ENCODE measurements around the gene SIGLEC14. TPM values are rescaled to one million over a fixed set of nuclear protein-coding genes. Genes with fewer than 3 reads are reported as not detected.

SIGLEC14 gene
- total and polyA plus RNA-seq, 9 donors: 0.11 to 4.1 (median 0.83) TPM; not detected in 2

GRCh38 chr19:51651216-51651846 is 4.7 kb upstream of the SIGLEC14 start:
- Histone ChIP-seq H3K27ac (no peak overlapping the region), H3K4me1 (ENCODE audit: insufficient read depth) (no peaks in the 10 kb centered on the region), H3K36me3 (no peaks in the 10 kb centered on the region), H3K4me3 (no peak overlapping the region), H3K9me3 (no peaks in the 10 kb centered on the region), H3K27me3 (no peaks in the 10 kb centered on the region)
- 70 to 85% (median 79%) methylated on average over 7 of the region's 7 CpGs for WGBS, 3 donors
- TF ChIP-seq POLR2A (IDR thresholded peaks at IDR 0.05) (no peak), CTCF (IDR thresholded peaks at IDR 0.05) (no peak), EP300 (IDR thresholded peaks at IDR 0.05) (no peak)
- intact Hi-C loops (cut with DNase I): loop anchor here in 2 of 4 donors (10.0 kb wide), 2 partner anchors 177 to 187 kb away; partner anchors contain the start of gene CEACAM18 (in 1 of the 2)
- DNase-seq: no peak

GRCh38 chr19:51647318-51647717 is 693 bp upstream of the SIGLEC14 start:
- Histone ChIP-seq H3K4me3 (no peak overlapping the region), H3K4me1 (ENCODE audit: insufficient read depth) (no peaks in the 10 kb centered on the region), H3K9me3 (no peaks in the 10 kb centered on the region), H3K36me3 (no peaks in the 10 kb centered on the region), H3K27ac (no peak overlapping the region), H3K27me3 (no peaks in the 10 kb centered on the region)
- TF ChIP-seq EP300 (IDR thresholded peaks at IDR 0.05) (no peak), CTCF (IDR thresholded peaks at IDR 0.05) (no peak), POLR2A (IDR thresholded peaks at IDR 0.05) (no peak)
- DNase-seq: no peak
- intact Hi-C loops (cut with DNase I): no loop called here
- 87 to 95% (median 87%) methylated on average over 6 of the region's 6 CpGs for WGBS, 3 donors

GRCh38 chr19:51644636-51645271 is 1.9 kb downstream of the SIGLEC14 start:
- intact Hi-C loops (cut with DNase I): no loop called here
- TF ChIP-seq POLR2A (IDR thresholded peaks at IDR 0.05) (no peak), CTCF (IDR thresholded peaks at IDR 0.05) (no peak), EP300 (IDR thresholded peaks at IDR 0.05) (no peak)
- Histone ChIP-seq H3K9me3 (no peaks in the 10 kb centered on the region), H3K27me3 (no peaks in the 10 kb centered on the region), H3K4me1 (ENCODE audit: insufficient read depth) (no peaks in the 10 kb centered on the region), H3K4me3 (no peak overlapping the region), H3K36me3 (no peaks in the 10 kb centered on the region), H3K27ac (no peak overlapping the region)
- WGBS, 3 donors: 5 to 11% methylated on average over 10 to 11 of the region's 11 CpGs; no CpG with 5 or more reads in 1 of the 3 donors
- DNase-seq: no peak

GRCh38 chr19:51641648-51642047 is 5.0 kb downstream of the SIGLEC14 start:
- no peaks in the 10 kb centered on the region for H3K36me3 ChIP-seq
- peaks cover 0 to 4% of the 10 kb centered on the region in 2 donors for H3K9me3 ChIP-seq
- no peak for DNase-seq
- H3K4me3 ChIP-seq: no peak overlapping the region
- H3K27ac ChIP-seq: no peak overlapping the region
- H3K27me3 ChIP-seq: no peaks in the 10 kb centered on the region
- no peaks in the 10 kb centered on the region for H3K4me1 ChIP-seq (ENCODE audit: insufficient read depth)
- TF ChIP-seq POLR2A (IDR thresholded peaks at IDR 0.05) (no peak), CTCF (IDR thresholded peaks at IDR 0.05) (no peak), EP300 (IDR thresholded peaks at IDR 0.05) (no peak)
- intact Hi-C loops (cut with DNase I): no loop called here
